IMR-90 (cell line): Measurements from ENCODE around the gene NTM.

Experiments used
- BHLHE40 ChIP-seq: fragments of 150-350 bp; IDR thresholded peaks from 2 replicates; pipeline ENCODE4 v1.6.1; 2016; ENCODE audit warnings: mild to moderate bottlenecking, low read depth, low read length
- CHD1 ChIP-seq: IDR thresholded peaks from 2 replicates; pipeline ENCODE4 v1.6.1; 2012; ENCODE audit warnings: low read depth, low read length, improper control_type of control experiment
- POLR2A ChIP-seq: IDR thresholded peaks from 2 replicates; pipeline ENCODE4 v1.6.1; 2012; ENCODE audit warnings: mild to moderate bottlenecking, low read depth, low read length
- RCOR1 ChIP-seq: IDR thresholded peaks from 2 replicates; pipeline ENCODE4 v1.6.1; 2012; ENCODE audit warnings: mild to moderate bottlenecking, low read length, improper control_type of control experiment; ENCODE audit not compliant: insufficient replicate concordance
- SMC3 ChIP-seq: fragments of 150-350 bp; IDR thresholded peaks from 2 replicates; pipeline ENCODE4 v1.6.1; 2016; ENCODE audit warnings: low read depth, mild to moderate bottlenecking, antibody characterized with exemption, low read length, moderate library complexity
- TF ChIP-seq, protein P1 (sequence below): conservative IDR thresholded peaks from 2 replicates; pipeline ENCODE4 v1.5.1; 2012; ENCODE audit warnings: mild to moderate bottlenecking, low read depth, low read length, improper control_type of control experiment
- TF ChIP-seq, protein P2 (sequence below): fragments of 150-350 bp; IDR thresholded peaks from 2 replicates; pipeline ENCODE4 v1.6.1; 2017; ENCODE audit warnings: mild to moderate bottlenecking, antibody characterized with exemption, low read length, low read depth

DNA sequence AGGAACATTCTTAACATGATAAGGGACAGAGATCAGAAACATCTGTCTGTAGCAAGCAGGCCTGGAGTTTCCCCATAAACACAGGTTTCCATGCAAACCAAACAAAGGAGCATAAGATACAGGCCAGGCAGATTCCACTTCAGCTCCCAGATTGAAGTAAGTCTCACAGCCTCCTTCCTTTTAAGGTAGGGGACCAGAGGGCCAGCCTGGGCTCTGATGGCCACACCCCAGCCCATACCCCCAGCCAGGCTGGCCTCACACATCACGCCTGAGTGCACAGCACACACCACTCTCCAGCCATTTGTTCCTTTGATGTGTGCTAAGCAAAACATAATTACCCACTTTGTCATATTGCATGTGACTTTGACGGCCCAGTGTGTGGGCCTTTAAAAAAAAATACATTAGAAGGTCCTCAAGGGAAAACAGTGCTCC lies 518.7 kb downstream of the NTM start:
- no peak for TF ChIP-seq CHD1
- TF ChIP-seq POLR2A, result no peak
- TF ChIP-seq, protein P1, sequence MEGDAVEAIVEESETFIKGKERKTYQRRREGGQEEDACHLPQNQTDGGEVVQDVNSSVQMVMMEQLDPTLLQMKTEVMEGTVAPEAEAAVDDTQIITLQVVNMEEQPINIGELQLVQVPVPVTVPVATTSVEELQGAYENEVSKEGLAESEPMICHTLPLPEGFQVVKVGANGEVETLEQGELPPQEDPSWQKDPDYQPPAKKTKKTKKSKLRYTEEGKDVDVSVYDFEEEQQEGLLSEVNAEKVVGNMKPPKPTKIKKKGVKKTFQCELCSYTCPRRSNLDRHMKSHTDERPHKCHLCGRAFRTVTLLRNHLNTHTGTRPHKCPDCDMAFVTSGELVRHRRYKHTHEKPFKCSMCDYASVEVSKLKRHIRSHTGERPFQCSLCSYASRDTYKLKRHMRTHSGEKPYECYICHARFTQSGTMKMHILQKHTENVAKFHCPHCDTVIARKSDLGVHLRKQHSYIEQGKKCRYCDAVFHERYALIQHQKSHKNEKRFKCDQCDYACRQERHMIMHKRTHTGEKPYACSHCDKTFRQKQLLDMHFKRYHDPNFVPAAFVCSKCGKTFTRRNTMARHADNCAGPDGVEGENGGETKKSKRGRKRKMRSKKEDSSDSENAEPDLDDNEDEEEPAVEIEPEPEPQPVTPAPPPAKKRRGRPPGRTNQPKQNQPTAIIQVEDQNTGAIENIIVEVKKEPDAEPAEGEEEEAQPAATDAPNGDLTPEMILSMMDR, result no peak
- no peak for TF ChIP-seq RCOR1
- TF ChIP-seq, protein P2, sequence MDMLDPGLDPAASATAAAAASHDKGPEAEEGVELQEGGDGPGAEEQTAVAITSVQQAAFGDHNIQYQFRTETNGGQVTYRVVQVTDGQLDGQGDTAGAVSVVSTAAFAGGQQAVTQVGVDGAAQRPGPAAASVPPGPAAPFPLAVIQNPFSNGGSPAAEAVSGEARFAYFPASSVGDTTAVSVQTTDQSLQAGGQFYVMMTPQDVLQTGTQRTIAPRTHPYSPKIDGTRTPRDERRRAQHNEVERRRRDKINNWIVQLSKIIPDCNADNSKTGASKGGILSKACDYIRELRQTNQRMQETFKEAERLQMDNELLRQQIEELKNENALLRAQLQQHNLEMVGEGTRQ, result no peak
- peak; percentile 93 for TF ChIP-seq BHLHE40
- no peak for TF ChIP-seq SMC3
